DMS79 treated with DMSO at 0.1 percent for 48 hours (cell line): ENCODE data around the gene EIF3A.

Experiments
- DNase-seq: peaks from one replicate; lab custom pipeline; 2025; lab: John Stamatoyannopoulos, UW

EIF3A gene

DNA sequence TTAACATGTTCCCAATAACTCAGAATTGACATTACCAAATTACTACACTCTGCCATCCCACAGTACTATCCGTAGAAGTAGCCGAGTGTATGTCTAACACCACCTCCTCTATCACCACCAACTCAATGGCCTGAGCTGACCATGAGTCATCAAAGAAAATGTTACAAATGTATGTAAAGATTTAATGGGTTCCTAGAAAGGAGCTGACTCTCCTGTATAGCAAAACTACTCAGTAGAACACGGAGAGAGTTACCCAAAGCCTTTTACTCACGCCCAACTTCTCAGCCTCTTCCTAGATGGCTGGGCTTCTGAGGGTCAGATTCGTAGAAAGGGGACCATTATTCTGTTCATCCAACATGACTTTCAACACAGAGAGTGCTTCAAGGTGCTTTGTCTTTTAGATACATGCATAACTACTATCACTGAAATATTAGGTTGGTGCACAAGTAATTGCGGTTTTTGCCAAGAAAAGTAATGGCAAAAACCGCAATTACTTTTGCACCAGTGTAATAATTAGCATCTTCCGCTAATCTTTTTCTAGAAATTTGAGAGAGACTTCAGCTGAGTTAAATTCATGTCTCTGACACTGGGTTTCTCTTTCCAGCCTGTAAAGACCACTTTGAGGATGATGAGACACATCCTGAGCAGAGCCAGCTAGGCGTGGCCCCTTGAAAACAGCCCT is 75.1 kb downstream of the EIF3A start:
- no peak for DNase-seq

DNA sequence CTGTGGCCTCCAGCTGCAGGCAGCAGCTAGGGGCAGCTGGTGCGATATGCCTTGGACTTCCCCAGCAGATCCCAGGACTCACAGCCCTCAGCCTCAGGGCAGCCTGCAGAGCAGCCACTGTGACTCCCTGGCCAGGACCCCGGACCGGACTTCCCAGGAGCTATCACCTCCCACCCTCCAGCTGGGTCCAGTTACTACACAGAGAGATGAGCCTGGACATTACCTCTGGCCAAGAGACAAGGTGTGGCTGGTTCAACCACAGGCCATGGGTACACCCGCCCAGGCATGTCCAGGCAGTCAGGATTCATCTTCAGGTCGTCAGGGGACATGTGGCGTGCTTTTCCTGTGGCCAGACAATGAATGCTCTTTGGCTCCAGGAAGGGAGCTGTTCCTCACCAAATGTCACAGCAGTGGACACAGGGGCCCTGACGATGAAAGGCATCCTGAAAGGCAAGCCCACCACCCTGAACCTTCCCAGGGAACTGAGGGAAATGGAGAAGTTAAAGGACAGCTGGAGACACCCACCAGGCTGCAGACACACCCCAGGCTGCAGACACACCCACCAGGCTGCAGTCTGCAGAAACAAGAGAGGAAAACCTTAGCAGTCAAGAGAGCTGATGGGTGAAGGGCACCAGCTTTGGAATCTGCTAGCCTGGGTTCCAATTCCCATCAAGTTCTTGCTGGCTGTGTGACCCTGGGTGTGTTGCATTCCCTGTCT is 76.9 kb downstream of the EIF3A start:
- DNase-seq: no peak

DNA sequence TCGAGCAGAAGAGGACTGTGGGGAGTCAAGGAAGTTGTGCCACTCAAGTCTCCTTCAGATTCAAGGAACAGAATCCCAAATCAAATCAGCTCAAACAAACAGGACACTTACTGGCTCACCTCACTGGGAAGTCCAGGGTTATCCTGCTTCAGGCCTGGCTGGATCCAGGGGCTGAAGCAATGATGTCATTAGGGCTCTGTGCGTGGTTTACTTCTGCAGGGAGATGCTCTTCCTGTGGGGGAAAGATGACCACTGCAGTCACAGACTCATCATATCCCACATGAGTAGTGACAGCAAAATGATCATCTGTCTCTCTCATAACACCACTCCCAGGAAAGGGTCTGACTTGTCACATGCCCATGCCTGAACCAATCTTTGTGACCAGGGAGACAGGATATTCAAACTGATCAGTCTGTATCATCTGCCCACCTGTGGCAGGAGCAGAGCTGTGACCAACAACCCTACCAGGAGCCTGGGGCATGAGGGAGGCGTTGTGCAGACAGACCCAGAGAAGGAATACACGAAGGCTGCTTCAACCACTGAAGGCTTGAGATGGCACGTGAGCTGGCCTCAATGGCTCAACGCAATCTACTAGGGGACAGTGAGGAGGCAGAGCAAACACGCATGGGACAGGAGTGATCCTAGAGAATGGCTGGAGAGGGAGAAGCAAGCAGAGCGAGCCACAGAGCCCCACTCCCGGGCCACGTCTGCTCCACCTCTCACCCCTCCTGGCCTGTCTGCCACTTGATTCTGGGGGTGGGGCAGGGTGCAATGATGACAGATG is 78.7 kb downstream of the EIF3A start:
- DNase-seq: no peak

DNA sequence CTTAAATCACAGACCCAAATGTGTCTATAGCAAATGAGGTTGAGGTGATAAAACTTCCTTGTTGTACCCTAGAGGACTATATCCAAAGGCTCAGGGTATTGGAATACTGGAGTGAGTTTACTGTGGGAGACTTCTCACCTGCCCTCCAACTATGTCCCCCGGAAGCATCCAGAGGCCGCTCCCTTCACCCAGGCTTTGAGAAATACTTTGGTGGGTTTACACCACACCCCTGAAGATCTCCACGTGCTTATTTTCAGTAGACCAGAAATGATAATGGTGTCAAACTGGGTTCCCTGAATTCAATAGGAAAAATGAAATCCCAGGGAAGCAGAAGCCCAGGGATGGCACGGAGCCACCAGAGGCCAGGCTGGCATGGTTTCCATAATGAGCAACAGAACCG is 82.4 kb downstream of the EIF3A start:
- no peak for DNase-seq

DNA sequence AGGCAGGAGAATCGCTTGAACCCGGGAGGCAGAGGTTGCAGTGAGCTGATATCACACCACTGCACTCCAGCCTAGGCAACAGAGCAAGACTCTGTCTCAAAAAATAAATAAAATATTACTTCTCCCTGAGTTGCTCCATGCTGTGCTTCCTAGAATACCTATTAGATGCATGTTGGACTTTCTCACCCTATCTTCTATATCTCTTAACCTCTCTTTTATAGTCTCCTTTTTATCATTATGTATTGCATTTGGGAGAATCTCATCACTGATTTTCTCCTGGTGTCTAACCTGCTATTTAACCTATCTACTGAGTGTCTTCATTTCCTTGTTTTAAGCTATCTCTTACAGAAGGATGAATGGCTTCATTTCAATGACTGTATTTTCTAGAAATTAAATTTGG is 83.2 kb downstream of the EIF3A start:
- DNase-seq: no peak

DNA sequence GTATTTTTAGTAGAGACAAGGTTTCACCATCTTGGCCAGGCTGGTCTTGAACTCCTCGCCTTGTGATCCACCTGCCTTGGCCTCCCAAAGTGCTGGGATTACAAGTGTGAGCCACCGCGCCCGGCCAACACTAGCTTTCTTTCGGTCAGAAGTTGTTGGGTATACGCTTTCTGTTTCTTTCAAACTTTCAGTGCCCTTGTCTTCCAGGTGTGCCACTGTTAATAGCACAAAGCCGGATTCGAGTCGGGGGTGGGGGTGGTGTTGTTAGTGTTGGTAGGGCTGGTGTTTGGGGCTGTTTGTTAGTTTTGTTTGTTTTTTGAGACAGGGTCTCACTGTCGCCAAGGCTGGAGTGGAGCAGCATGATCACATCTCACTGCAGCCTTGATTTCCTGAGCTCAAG is 84.9 kb downstream of the EIF3A start:
- DNase-seq: no peak

DNA sequence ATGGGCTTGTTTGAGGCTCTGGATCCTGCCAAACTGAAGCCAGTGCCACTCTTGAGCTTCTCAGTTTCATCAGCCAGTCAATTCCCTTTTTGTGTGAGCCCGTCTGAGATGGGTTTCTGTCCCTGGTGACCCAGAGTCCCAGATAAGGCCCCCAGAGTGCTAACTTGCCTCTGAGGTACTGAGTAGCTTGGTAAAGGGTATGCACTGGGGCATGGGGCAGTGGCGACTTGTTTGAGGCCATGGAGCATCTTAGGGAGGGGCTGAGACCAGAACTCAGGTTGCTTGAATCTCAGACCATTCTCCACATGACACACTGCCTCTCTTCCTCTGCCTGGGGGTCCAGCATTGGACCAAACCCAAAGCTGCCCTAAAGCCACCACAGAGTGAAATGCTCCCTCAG is 86.3 kb downstream of the EIF3A start:
- DNase-seq: no peak

DNA sequence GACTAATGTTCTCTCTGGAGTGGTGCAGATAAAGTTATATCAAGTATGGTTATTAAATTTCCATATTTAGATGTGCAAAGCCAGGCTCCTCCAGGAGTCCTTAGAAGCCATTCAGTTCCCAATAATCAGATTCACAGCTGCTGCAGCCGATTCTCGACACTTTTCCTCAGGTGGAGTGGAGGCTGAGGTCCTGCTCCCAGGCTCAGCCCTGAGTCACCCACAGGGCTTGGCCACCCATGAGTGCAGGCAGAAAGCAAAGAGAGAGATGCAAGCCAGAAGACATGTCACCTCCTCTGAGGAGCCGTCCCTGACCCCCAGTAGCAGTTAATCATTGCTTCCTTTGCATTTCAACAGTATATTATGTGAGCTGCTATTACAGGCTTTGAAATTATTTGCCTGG is 87.4 kb downstream of the EIF3A start:
- DNase-seq: no peak

DNA sequence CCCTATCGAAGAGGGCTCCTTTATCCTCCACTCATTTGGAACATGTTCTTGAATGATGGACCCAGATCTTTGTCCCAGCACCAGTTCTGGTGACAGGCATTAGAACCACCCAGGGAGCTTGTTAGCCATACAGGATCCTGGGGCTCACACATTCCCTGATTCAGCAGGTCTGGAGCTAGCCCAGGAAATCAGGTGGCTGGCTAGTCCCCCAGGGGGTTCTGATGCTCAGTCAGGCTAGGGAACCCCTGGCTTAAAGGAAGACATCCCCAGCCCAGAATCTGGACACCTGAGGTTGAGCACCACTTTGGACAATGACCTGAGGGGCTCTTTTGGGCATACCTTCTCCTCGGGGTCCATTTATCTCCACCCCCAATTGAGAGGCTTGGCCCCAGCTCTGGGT is 88.1 kb downstream of the EIF3A start:
- no peak for DNase-seq

DNA sequence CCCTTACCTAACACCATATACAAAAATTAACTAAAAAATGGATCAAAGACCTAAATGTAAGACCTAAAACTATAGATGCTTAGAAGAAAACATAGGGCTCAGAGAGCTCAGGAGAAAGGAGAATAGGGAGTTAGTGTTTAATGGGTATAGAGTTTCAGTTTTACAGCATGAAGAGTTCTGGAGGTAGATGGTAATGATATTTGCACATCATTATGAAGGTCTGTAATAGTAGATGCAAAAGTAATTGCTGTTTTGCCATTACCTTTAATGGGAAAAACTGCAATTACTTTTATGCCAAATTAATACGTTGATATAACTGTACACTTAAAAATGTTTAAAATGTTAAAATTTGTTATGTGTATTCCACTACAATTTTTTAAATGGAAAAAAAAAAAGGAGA is 90.3 kb downstream of the EIF3A start:
- no peak for DNase-seq

DNA sequence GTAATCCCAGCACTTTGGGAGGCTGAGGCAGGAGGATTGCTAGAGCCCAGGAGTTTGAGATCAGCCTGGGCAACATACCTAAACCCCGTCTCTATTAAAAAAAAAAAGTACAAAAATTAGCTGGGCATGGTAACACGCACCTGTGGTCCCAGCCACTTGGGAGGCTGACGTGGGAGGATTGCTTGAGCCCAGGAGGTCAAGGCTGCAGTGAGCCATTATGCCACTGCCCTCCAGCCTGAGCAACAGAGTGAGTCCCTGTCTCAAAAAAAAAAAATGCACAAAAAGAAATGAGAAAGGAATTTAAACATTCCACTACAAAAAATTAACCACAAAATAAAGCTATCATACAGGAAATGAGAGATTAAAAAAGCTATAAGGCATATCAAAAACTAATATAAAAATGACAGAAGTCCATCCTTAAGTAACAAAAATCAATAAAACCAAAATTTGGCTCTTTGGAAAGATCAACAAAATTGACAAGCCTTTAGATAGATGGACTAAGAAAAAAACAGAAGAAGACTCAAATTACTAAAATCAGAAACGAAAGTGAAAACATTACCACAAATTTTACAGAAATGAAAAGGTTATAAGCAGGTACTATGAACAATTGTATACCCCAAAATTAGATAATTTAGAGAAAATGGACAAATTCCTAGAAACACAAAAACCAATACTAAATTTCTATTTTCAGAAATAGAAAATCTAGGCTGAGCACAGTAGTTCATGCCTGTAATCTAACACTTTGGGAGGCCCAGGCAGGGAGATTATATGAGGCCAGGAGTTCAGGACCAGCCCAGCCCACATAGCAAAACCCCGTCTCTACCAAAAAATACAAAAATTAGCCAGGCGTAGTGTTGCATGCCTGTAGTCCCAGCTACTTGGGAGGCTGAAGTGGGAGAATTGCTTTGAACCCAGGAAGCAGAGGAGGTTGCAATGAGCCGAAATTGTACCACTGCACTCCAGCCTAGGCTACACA is 93.5 kb downstream of the EIF3A start:
- DNase-seq: no peak

DNA sequence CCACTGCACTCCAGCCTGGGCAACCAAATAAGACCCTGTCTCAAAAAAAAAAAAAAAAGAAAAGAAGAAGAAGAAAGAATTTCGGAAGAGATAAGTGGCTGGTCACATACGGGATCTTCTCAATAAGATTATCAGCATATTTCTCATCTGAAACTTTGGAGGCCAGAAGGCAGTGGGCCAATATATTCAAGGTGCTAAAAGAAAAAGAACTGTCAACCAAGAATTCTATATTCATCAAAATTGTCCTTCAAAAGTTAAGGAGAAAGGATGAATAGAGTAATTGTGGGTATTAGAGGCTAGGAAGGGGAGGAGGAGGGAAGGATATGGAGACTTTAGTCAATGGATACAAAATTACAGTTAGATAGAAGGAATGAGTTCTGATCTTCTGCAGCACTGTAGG is 95.0 kb downstream of the EIF3A start:
- DNase-seq: no peak
